Right kidney (tissue), 9 donors: Measurements from ENCODE around the gene BASP1.

Source experiments
- DNase-seq: peaks from one replicate; pipeline ENCODE4 v3.0.0-alpha.2; 2016
- long read RNA-seq, 8 donors: transcript quantifications; one replicate each; lab custom pipeline, GENCODE V29; 2026

The BASP1 gene
- long read RNA-seq, donor 1, transcript BASP1-201 (2 exons, 1,878 nt) = major isoform, 37 of 157 reads
- long read RNA-seq, donor 1, partial matches to known transcripts = 120 of 157 reads
- long read RNA-seq, donor 1, other reads (novel, unspliced or antisense) = 0 of 157 reads
- long read RNA-seq, donor 2, transcript BASP1-201 (2 exons, 1,878 nt) = major isoform, 32 of 32 reads
- long read RNA-seq, donor 2, partial matches to known transcripts = 0 of 32 reads
- long read RNA-seq, donor 2, other reads (novel, unspliced or antisense) = 0 of 32 reads
- long read RNA-seq, donor 3, transcript BASP1-201 (2 exons, 1,878 nt) = major isoform, 16 of 61 reads
- long read RNA-seq, donor 3, partial matches to known transcripts = 45 of 61 reads
- long read RNA-seq, donor 3, other reads (novel, unspliced or antisense) = 0 of 61 reads
- long read RNA-seq, donor 4, transcript BASP1-201 (2 exons, 1,878 nt) = major isoform, 40 of 40 reads
- long read RNA-seq, donor 4, partial matches to known transcripts = 0 of 40 reads
- long read RNA-seq, donor 4, other reads (novel, unspliced or antisense) = 0 of 40 reads
- long read RNA-seq, donor 5, transcript BASP1-201 (2 exons, 1,878 nt) = major isoform, 28 of 28 reads
- long read RNA-seq, donor 5, partial matches to known transcripts = 0 of 28 reads
- long read RNA-seq, donor 5, other reads (novel, unspliced or antisense) = 0 of 28 reads
- long read RNA-seq, donor 6, transcript BASP1-201 (2 exons, 1,878 nt) = major isoform, 33 of 33 reads
- long read RNA-seq, donor 6, partial matches to known transcripts = 0 of 33 reads
- long read RNA-seq, donor 6, other reads (novel, unspliced or antisense) = 0 of 33 reads
- long read RNA-seq, donor 7, transcript BASP1-201 (2 exons, 1,878 nt) = major isoform, 71 of 79 reads
- long read RNA-seq, donor 7, partial matches to known transcripts = 8 of 79 reads
- long read RNA-seq, donor 7, other reads (novel, unspliced or antisense) = 0 of 79 reads
- long read RNA-seq, donor 8, transcript BASP1-201 (2 exons, 1,878 nt) = major isoform, 48 of 48 reads
- long read RNA-seq, donor 8, partial matches to known transcripts = 0 of 48 reads
- long read RNA-seq, donor 8, other reads (novel, unspliced or antisense) = 0 of 48 reads

- peak; percentile 80 for DNase-seq
Observed at GRCh38 chr5:17217493-17218352, at the start of gene BASP1. BASP1 (plus strand) TSS chr5:17217631; CDS start chr5:17275217, 57,586 bp downstream.

GRCh38 chr5:17169507-17169906 is 47.9 kb upstream of the BASP1 start:
- no peak for DNase-seq

GRCh38 chr5:17172791-17173190 is 44.6 kb upstream of the BASP1 start:
- no peak for DNase-seq

- no peak for DNase-seq
Observed at GRCh38 chr5:17174965-17175364, 42.5 kb upstream of the BASP1 start.

GRCh38 chr5:17177501-17178372 is 39.7 kb upstream of the BASP1 start:
- no peak for DNase-seq

- DNase-seq = no peak
Observed at GRCh38 chr5:17178373-17178675, 39.1 kb upstream of the BASP1 start.

- no peak for DNase-seq
Observed at GRCh38 chr5:17180330-17180843, 37.0 kb upstream of the BASP1 start.

- DNase-seq = no peak
Observed at GRCh38 chr5:17180864-17181723, 36.3 kb upstream of the BASP1 start.

- DNase-seq = no peak
Observed at GRCh38 chr5:17182494-17182893, 34.9 kb upstream of the BASP1 start.

GRCh38 chr5:17182981-17183380 is 34.5 kb upstream of the BASP1 start:
- DNase-seq = no peak

- DNase-seq = no peak
Observed at GRCh38 chr5:17183831-17184230, 33.6 kb upstream of the BASP1 start.

GRCh38 chr5:17184588-17184987 is 32.8 kb upstream of the BASP1 start:
- no peak for DNase-seq

GRCh38 chr5:17185349-17185748 is 32.1 kb upstream of the BASP1 start:
- no peak for DNase-seq

GRCh38 chr5:17185773-17186172 is 31.7 kb upstream of the BASP1 start:
- no peak for DNase-seq

- DNase-seq = no peak
Observed at GRCh38 chr5:17186256-17186655, 31.2 kb upstream of the BASP1 start.

- DNase-seq = no peak
Observed at GRCh38 chr5:17187011-17187785, 30.2 kb upstream of the BASP1 start.

- DNase-seq = no peak
Observed at GRCh38 chr5:17187786-17188170, 29.7 kb upstream of the BASP1 start.

- peak; percentile 72 for DNase-seq
Observed at GRCh38 chr5:17189381-17190036, 27.9 kb upstream of the BASP1 start.
